HG03521 (cell line): Measurements from ENCODE around the gene SLC17A3.

Source experiments
- ATAC-seq: cut with Tn5 transposase; IDR thresholded peaks from one replicate; pipeline ENCODE4 v1.9.1; 2021; ENCODE audit warnings: mild to moderate bottlenecking, moderate library complexity; ENCODE audit not compliant: unreplicated experiment

SLC17A3 gene

GRCh38 chr6:25835442-25836283, 38.4 kb downstream of the SLC17A3 start:
- ATAC-seq = no peak

- ATAC-seq = no peak
Measured at GRCh38 chr6:25834950-25835349, 39.1 kb downstream of the SLC17A3 start.

- ATAC-seq = no peak
Measured at GRCh38 chr6:25833136-25833535, 40.9 kb downstream of the SLC17A3 start.

- no peak for ATAC-seq
Measured at GRCh38 chr6:25832670-25833069, 41.4 kb downstream of the SLC17A3 start.

GRCh38 chr6:25832307-25832662, 41.8 kb downstream of the SLC17A3 start:
- no peak for ATAC-seq

- no peak for ATAC-seq
Measured at GRCh38 chr6:25831532-25832306, 42.3 kb downstream of the SLC17A3 start, which contains the start of gene SLC17A1. Gene SLC17A1, minus strand, starts transcription at chr6:25832052. Its CDS starts 1,495 bp downstream, at chr6:25830557.

GRCh38 chr6:25830458-25830857, 43.6 kb downstream of the SLC17A3 start:
- ATAC-seq = no peak

- ATAC-seq = no peak
Measured at GRCh38 chr6:25829375-25829774, 44.7 kb downstream of the SLC17A3 start.

- no peak for ATAC-seq
Measured at GRCh38 chr6:25821341-25821740, 52.7 kb downstream of the SLC17A3 start.

- ATAC-seq = no peak
Measured at GRCh38 chr6:25816252-25816651, 57.8 kb downstream of the SLC17A3 start.

- no peak for ATAC-seq
Measured at GRCh38 chr6:25815194-25815593, 58.8 kb downstream of the SLC17A3 start.

GRCh38 chr6:25804804-25805203, 69.2 kb downstream of the SLC17A3 start:
- ATAC-seq = no peak

- no peak for ATAC-seq
Measured at GRCh38 chr6:25801436-25801835, 72.6 kb downstream of the SLC17A3 start.
